Endothelial cell of umbilical vein (primary cell): ENCODE results near the gene ZNF497.

Source experiments
- CTCF ChIP-seq, 2 donors: IDR thresholded peaks; 1 replicate in 1 of 2; 2 replicates in 1 of 2; pipeline ENCODE4 v1.5.1; 2011; ENCODE audit warnings: low read length in 2 of 2, mild to moderate bottlenecking in 2 of 2, moderate library complexity in 2 of 2, control low read depth in 1 of 2, inconsistent platforms in 1 of 2, low read depth in 1 of 2; ENCODE audit not compliant: insufficient read depth in 1 of 2; ENCODE audit errors: extremely low read depth in 1 of 2
- EZH2 ChIP-seq: IDR thresholded peaks from 2 replicates; pipeline ENCODE4 v1.6.1; 2012; ENCODE audit warnings: borderline replicate concordance, low read depth, mild to moderate bottlenecking, moderate library complexity, low read length, inconsistent platforms; ENCODE audit not compliant: severe bottlenecking
- JUN ChIP-seq: IDR thresholded peaks from 2 replicates; pipeline ENCODE4 v1.6.1; 2011; ENCODE audit warnings: borderline replicate concordance, low read depth; ENCODE audit not compliant: insufficient read length, insufficient read depth
- POLR2A ChIP-seq: IDR thresholded peaks from 2 replicates; pipeline ENCODE4 v1.6.1; 2012; ENCODE audit warnings: low read depth, mild to moderate bottlenecking, control low read depth, low read length
- POLR2AphosphoS5 ChIP-seq: IDR thresholded peaks from 2 replicates; pipeline ENCODE4 v1.6.1; 2012; ENCODE audit warnings: low read depth, mild to moderate bottlenecking, control low read depth, low read length, moderate library complexity; ENCODE audit not compliant: insufficient read depth

GRCh38 chr19:58366585-58367430, 4.3 kb upstream of the ZNF497 start:
- TF ChIP-seq JUN, result no peak
- TF ChIP-seq POLR2AphosphoS5, result no peak
- TF ChIP-seq CTCF (IDR thresholded peaks at IDR 0.05; ENCODE audit: extremely low read depth in 1 of 2, insufficient read depth in 1 of 2, low read depth in 1 of 2, low read length in 2 of 2), result no peak
- no peak for TF ChIP-seq POLR2A
- TF ChIP-seq EZH2, result no peak
